Epithelial cell of umbilical artery (primary cell): ENCODE measurements around the gene RCE1. TPM values are rescaled to one million over a fixed set of nuclear protein-coding genes. Genes with fewer than 3 reads are reported as not detected.

Source experiments
- total RNA-seq: library from RNA; depleted of rRNA; stranded (reverse); fragments of >200 nt; gene quantifications from 2 replicates; pipeline ENCODE4 v1.2.3, GENCODE V29; 2014

The RCE1 gene
- 12.2 and 14.0 TPM in 2 replicates for total RNA-seq

GRCh38 chr11:66842896-66843775 lies at the start of gene RCE1:
Gene RCE1 (plus strand): TSS chr11:66843441. CDS start chr11:66843456, 15 bp downstream.

DNA sequence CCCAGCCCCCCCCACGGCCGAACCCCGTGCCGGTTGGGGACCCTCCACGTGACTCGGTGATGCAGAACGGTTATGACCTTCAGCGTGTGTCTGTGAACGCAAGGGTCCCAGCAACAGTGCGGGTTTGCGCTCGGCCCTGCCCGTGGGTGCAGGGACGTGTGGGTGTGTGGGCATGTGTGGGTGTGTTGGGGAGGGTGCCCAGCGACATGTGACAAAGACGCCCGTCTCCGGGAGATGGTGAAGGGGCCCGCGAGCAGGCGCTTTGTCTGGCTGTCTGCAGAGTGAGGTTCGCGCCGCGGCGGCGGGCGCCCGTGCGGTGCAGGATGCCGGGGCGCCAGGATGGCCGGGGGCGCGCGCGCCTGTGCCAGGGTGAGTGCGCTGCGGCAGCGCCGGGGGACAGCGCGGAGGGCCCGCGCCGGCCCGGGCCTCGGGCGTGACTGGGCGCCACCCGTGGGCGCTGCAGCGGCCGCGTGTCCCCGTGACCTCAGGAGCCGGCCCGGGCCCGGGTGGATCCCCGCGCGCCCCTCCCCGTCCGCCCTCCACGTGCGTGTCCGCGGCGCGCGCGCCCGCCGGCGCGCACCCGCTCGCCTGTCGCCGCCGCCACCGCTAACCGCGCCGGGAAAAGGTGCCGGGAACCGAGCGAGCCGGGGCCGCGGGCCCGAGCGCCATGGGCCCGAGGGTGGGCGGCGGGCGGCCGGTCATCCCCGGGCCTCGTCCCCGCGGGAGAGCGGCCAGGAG lies 13.4 kb downstream of the RCE1 start, which contains the start of gene LRFN4:
Gene LRFN4, plus strand, starts transcription at position 569 of the 738 bp plus-strand sequence. CDS start 681 bp downstream, outside the sequence.

Other genes starting within 250 kb of the RCE1 start
- 16.6 and 41.8 TPM in 2 replicates for gene RBM14, start 226.8 kb upstream of the RCE1 start, total RNA-seq
- 118 and 149 TPM in 2 replicates for gene RBM4, start 204.7 kb upstream of the RCE1 start, total RNA-seq
- 15.3 and 22.9 TPM in 2 replicates for gene RBM4B, start 165.6 kb upstream of the RCE1 start, total RNA-seq
- 26.3 and 38.3 TPM in 2 replicates for gene SPTBN2, start 114.2 kb upstream of the RCE1 start, total RNA-seq
- 15.0 and 19.8 TPM in 2 replicates for gene LRFN4, start 13.6 kb downstream of the RCE1 start, total RNA-seq
- 5.5 and 7.8 TPM in 2 replicates for gene PC, start 114.9 kb downstream of the RCE1 start, total RNA-seq
- gene C11orf86, start 131.9 kb downstream of the RCE1 start, total RNA-seq, result not detected in 2 replicates
- not detected in 2 replicates for gene SYT12, start 179.7 kb downstream of the RCE1 start, total RNA-seq
- 4.9 and 6.2 TPM in 2 replicates for gene RHOD, start 213.4 kb downstream of the RCE1 start, total RNA-seq